Measurements from ENCODE around the gene COLEC11. TPM values are rescaled to one million over a fixed set of nuclear protein-coding genes. Genes with fewer than 3 reads are reported as not detected.

Gene COLEC11
- total and polyA plus RNA-seq, 2 of the 13 experiments (the other 11 are each of a cell fraction or from before 2014, with no cell fraction given) = 1.5 to 3.0 TPM

- TF ChIP-seq ZNF552 (CRISPR knock-in tag; IDR thresholded peaks at IDR 0.05; ENCODE audit: borderline replicate concordance) = no peak
These were observed 61.2 kb downstream of the COLEC11 start (continued) for GRCh38 chr2:3655871-3656761.

DNA sequence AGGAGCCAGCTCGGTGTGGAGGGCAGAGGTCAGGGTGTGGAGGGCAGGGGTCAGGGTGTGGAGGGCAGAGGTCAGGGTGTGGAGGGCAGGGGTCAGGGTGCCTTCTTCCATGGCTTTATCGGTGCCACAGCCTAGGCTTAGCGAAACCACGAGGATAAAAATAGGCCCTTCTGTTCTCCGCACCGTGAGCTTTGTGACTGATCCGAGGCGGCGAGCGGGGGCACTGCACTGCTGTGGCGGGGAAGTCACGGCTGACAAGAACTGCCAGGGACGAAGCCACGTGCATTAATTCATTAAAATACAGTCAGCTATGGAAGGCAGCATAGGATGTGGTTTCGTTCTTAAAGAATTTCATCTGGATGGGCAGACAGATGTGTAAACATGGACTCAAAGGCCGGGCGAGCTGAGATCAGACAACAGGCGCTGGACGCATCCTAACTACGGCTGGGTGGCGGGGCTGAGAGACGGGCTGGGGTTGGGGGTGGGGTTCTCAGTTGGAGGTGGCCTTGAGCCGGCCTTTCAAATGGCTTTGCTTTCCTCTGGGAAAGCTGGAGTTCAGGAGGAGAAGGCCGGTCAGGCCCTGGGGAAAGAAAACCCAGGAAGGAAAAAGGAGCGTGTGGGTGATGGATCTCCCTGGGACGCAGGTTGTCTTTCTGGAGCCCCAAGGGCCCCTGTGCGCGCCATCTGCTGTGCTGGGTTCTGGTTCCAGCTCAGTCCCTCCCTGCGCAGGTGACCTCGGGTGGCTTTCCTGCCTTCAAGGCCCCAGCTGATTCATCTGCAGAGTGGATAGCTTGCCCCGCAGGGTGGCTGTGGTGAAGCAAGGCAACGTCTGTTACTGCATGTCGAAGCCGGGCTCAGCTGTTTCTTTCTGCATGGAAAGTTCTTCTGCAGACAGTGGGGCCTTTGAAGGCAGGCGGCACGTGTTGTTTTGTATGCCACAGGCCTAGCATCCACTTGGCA lies 62.1 kb downstream of the COLEC11 start:
- BruUV-seq (replicated peaks) = no TSS peak
- H3K4me1 ChIP-seq (ENCODE audit: insufficient read depth, low read length) = peaks cover 70% of the 10 kb centered on the region
- in situ Hi-C loops (cut with HindIII; ENCODE audit: extremely low pct_ligation_motif_present, low pct_unique_long_range_greater_than_20kb) (no loop called here), intact Hi-C loops (cut with micrococcal nuclease; ENCODE audit: unreplicated experiment) (loop anchor here (5.0 to 10.0 kb wide), 2 partner anchors 280 to 352 kb away; partner anchors contain the start of genes EIPR1 and TRAPPC12)
- no peaks in the 10 kb centered on the region for H4K20me1 ChIP-seq (ENCODE audit: insufficient read depth, low read length)
- peak overlapping the region; percentile 47 for H3K27ac ChIP-seq (ENCODE audit: extremely low read length, insufficient read depth, low read length)
- ATAC-seq (peak; percentile 71), FAIRE-seq (peak; percentile 75), DNase-seq (ENCODE audit: low spot score) (peak; percentile 92)
- H2AFZ ChIP-seq (ENCODE audit: low read length) = peak overlapping the region; percentile 61
- no peaks in the 10 kb centered on the region for H3K79me2 ChIP-seq (ENCODE audit: insufficient read depth, low read length)
- H3K9ac ChIP-seq (ENCODE audit: insufficient read depth, low read depth, low read length) = peak overlapping the region; percentile 55
- WGBS (ENCODE audit: low lambda C conversion rate) = 7% methylated on average over 33 of the region's 36 CpGs
- H3K4me2 ChIP-seq (ENCODE audit: low read depth, low read length) = peak overlapping the region; percentile 89
- H3K36me3 ChIP-seq (replicated peaks in 1 of 2; ENCODE audit: control insufficient read depth in 1 of 2, insufficient read depth in 2 of 2, low read length in 2 of 2) = no peaks in the 10 kb centered on the region
- ChIA-PET POLR2A (interaction anchor here (1.0 to 2.4 kb wide), 9 partner anchors 8 to 279 kb away, joined by 3 to 11 read pairs (median 6); partner anchors contain the start of genes EIPR1 and RNASEH1), CTCF (ENCODE audit: low intra/inter-chr PET ratio, low total read pairs) (no interaction called here)
- no peaks in the 10 kb centered on the region for H3K9me3 ChIP-seq (ENCODE audit: low read length)
- peaks cover 0 to 15% of the 10 kb centered on the region in 2 experiments; a peak in 2 of 5 replicates for H3K27me3 ChIP-seq (ENCODE audit: control insufficient read depth in 1 of 2, insufficient read depth in 2 of 2, low read length in 2 of 2)
- H3K4me3 ChIP-seq (replicated peaks in 1 of 3; ENCODE audit: insufficient read depth in 1 of 3, low read depth in 2 of 3, low read length in 3 of 3) = peak overlapping the region; percentile 1 to 66 (median 36); a peak in 5 of 6 replicates
- peak; percentile 41; the same call in 1 of the 2 replicates for TF ChIP-seq ZFP1 (CRISPR knock-in tag; IDR thresholded peaks at IDR 0.05)
- TF ChIP-seq HMG20A (CRISPR knock-in tag; IDR thresholded peaks at IDR 0.05; ENCODE audit: borderline replicate concordance) = no peak
- TF ChIP-seq NFE2L2 (IDR thresholded peaks at IDR 0.05; ENCODE audit: low read length) = no peak
- no peak for TF ChIP-seq HOXA5 (CRISPR knock-in tag; IDR thresholded peaks at IDR 0.05)
- TF ChIP-seq XBP1 (CRISPR knock-in tag; IDR thresholded peaks at IDR 0.05) = no peak
- TF ChIP-seq, protein P1, sequence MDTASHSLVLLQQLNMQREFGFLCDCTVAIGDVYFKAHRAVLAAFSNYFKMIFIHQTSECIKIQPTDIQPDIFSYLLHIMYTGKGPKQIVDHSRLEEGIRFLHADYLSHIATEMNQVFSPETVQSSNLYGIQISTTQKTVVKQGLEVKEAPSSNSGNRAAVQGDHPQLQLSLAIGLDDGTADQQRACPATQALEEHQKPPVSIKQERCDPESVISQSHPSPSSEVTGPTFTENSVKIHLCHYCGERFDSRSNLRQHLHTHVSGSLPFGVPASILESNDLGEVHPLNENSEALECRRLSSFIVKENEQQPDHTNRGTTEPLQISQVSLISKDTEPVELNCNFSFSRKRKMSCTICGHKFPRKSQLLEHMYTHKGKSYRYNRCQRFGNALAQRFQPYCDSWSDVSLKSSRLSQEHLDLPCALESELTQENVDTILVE (CRISPR knock-in tag; IDR thresholded peaks at IDR 0.05) = no peak
- TF ChIP-seq HIC2 (CRISPR knock-in tag; IDR thresholded peaks at IDR 0.05; ENCODE audit: low read depth) = no peak
- no peak for TF ChIP-seq IRF1 (CRISPR knock-in tag; IDR thresholded peaks at IDR 0.05; ENCODE audit: low read depth)
